WERI-Rb-1 (cell line): ENCODE results near the gene RPL10A.

ENCODE experiments used
- DNase-seq: peaks from one replicate; pipeline ENCODE4 v3.0.0-alpha.2; 2020
- H3K27ac ChIP-seq: fragments of 250-450 bp; sonication (Bioruptor Pico); 2 replicates; pipeline ENCODE4 v1.5.1; 2020; ENCODE audit warnings: mild to moderate bottlenecking, moderate library complexity
- H3K27me3 ChIP-seq: fragments of 250-450 bp; sonication (Bioruptor Pico); 2 replicates; pipeline ENCODE4 v1.5.1; 2021; ENCODE audit warnings: mild to moderate bottlenecking, low read depth, moderate library complexity; ENCODE audit not compliant: insufficient read depth, severe bottlenecking
- H3K36me3 ChIP-seq: fragments of 250-450 bp; sonication (Bioruptor Pico); 2 replicates; pipeline ENCODE4 v1.5.1; 2020; ENCODE audit warnings: mild to moderate bottlenecking, moderate library complexity
- H3K4me3 ChIP-seq: 2 replicates; pipeline ENCODE4 v1.5.1; 2011; ENCODE audit warnings: low read depth, mild to moderate bottlenecking, control low read depth, low read length
- H3K9me3 ChIP-seq: fragments of 250-450 bp; sonication (Bioruptor Pico); 2 replicates; pipeline ENCODE4 v1.5.1; 2021; ENCODE audit warnings: mild to moderate bottlenecking, moderate library complexity; ENCODE audit not compliant: severe bottlenecking
- TF ChIP-seq, protein P1 (sequence below): IDR thresholded peaks from 2 replicates; pipeline ENCODE4 v1.5.1; 2011; ENCODE audit warnings: low read depth, mild to moderate bottlenecking, control low read depth, inconsistent platforms, low read length

The RPL10A gene

DNA sequence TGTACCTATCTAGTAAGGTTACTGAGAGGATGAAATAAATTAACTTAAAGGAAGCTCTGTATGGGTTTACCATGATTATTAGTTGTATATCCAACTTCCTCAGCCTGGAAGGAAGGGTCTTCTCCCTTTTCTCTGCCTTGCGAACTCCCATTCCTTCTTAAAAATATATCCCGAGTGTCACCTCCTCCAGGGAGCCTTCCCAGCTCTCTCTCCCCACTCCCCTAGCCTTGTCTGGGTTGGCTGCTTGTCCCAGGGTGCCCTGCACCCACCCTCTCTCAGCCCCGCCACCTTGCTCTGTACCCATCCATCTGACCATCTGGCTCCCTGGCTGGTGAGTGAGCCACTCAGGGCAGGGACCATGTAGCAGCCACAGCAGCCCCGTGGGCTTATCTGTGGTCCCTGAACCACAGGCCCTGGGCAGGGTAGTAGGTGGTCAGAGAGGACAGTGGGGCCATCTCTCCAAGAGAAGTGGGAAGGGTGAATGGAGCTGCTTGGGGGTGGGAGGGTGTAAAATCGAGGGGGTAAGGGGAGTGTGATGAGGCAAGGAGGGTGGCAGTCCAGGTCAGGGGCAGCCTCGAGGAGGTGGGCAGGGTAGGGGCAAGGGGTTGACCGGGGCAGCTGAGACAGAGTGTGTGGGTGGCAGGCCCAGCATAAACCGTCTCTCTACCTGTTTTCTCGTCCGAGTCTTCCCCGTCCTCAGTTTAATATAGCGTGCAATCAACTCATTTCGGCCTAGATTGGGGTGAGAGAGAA is 15.9 kb downstream of the RPL10A start:
- TF ChIP-seq, protein P1, sequence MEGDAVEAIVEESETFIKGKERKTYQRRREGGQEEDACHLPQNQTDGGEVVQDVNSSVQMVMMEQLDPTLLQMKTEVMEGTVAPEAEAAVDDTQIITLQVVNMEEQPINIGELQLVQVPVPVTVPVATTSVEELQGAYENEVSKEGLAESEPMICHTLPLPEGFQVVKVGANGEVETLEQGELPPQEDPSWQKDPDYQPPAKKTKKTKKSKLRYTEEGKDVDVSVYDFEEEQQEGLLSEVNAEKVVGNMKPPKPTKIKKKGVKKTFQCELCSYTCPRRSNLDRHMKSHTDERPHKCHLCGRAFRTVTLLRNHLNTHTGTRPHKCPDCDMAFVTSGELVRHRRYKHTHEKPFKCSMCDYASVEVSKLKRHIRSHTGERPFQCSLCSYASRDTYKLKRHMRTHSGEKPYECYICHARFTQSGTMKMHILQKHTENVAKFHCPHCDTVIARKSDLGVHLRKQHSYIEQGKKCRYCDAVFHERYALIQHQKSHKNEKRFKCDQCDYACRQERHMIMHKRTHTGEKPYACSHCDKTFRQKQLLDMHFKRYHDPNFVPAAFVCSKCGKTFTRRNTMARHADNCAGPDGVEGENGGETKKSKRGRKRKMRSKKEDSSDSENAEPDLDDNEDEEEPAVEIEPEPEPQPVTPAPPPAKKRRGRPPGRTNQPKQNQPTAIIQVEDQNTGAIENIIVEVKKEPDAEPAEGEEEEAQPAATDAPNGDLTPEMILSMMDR: no peak
- Histone ChIP-seq H3K27me3 (no peaks in the 10 kb centered on the region), H3K4me3 (no peak overlapping the region), H3K27ac (peak overlapping the region; percentile 78), H3K36me3 (peaks cover 56% of the 10 kb centered on the region), H3K9me3 (no peaks in the 10 kb centered on the region)
- no peak for DNase-seq

DNA sequence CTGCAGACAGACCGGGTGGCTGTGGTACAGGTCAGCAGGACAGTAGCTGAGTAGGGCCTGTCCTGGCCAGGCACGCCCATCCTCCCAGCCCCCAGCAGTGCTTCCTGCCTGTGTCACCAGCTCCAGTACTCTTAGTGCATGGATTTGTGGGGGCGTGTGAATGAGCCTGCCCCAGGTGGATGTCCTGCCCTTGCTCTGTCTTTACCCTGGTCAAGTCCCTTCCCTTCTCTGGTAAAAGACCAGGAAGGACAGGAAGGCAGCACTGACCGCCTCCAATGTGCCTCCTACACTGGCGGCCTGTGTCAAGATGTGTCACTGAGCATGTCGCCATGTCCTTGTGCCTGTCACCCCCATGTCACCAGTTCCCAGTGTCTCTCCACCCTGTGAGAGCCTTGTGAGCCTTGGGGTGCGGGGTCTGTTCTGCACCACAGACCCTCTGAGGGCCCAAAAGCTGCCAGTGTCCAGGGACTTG is 16.8 kb downstream of the RPL10A start:
- H3K27me3 ChIP-seq: no peaks in the 10 kb centered on the region
- TF ChIP-seq, protein P1: no peak
- peak overlapping the region; percentile 78 for H3K27ac ChIP-seq
- H3K4me3 ChIP-seq: no peak overlapping the region
- H3K9me3 ChIP-seq: no peaks in the 10 kb centered on the region
- no peak for DNase-seq
- H3K36me3 ChIP-seq: peaks cover 48% of the 10 kb centered on the region

DNA sequence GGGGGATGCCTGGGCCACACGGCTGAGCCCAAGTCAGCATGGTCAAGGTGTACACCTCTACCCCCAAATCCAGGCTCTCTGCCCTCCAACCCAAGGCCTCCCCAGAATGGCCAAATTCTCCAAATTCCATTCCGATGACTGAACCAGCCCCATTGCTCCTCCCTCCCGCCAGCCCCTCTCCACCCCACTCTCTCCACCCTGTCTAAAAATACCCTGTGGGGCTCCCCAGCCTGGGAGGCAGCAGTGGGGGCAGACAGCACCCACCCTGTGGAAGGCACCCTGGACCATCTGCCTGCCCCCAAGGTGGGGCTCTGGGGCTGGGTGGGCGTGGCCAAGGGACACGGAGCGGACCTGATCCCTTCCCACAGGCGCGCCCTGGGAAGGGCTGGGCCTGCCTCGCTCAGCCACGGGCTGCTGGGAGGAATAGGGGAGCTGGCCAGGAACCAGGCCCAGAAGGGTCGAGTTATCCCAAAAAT is 17.2 kb downstream of the RPL10A start:
- DNase-seq: peak; percentile 83
- H3K9me3 ChIP-seq: no peaks in the 10 kb centered on the region
- H3K36me3 ChIP-seq: peaks cover 45% of the 10 kb centered on the region
- H3K27ac ChIP-seq: peak overlapping the region; percentile 78
- no peaks in the 10 kb centered on the region for H3K27me3 ChIP-seq
- TF ChIP-seq, protein P1: no peak
- no peak overlapping the region for H3K4me3 ChIP-seq

DNA sequence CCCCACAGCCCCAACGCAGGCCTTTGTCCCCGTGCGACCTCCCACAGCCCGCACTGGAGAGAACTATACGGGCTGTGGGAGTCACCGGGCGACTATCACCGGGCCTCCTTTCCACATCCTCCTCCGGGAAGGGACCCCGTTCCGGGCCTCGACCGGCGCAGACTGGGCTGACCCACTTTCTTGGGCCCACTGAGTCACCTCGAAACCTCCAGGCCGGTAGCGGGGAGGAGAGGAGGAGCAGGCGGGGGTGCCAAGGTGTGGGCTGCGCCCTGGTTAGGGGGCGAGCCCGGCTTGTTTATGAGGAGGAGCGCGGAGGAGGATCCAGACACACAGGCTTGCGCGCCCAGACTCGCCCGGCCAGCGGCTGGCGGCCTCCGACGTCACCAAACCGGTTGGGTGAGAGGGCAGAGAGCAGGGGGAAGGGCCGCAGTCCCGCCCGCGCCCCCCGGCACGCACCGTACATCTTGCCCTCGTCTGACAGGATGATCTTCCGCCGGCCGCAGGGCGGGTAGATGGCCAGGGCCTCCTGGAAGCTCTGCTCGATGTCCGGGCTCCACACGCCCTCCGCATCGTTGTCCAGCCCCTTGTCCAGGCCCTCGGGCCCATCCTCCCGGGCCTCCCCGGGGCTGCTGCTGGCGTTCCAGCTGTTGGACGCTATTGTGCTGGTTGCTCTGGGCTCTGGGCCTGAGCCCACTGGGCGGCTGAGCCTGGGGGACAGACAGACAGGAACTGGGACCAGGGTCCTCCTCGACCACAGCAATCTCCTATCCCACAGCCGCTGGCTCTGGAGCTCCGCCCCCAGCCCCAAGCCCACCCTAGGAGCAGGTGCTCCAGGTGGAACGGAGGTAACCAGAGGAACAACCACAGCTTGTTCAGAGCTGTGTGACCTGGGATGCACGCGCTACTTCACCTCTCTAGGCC is 18.1 kb downstream of the RPL10A start:
- TF ChIP-seq, protein P1: no peak
- Histone ChIP-seq H3K36me3 (peaks cover 45% of the 10 kb centered on the region), H3K4me3 (no peak overlapping the region), H3K27ac (peak overlapping the region; percentile 78), H3K9me3 (no peaks in the 10 kb centered on the region), H3K27me3 (no peaks in the 10 kb centered on the region)
- peak; percentile 75 for DNase-seq

DNA sequence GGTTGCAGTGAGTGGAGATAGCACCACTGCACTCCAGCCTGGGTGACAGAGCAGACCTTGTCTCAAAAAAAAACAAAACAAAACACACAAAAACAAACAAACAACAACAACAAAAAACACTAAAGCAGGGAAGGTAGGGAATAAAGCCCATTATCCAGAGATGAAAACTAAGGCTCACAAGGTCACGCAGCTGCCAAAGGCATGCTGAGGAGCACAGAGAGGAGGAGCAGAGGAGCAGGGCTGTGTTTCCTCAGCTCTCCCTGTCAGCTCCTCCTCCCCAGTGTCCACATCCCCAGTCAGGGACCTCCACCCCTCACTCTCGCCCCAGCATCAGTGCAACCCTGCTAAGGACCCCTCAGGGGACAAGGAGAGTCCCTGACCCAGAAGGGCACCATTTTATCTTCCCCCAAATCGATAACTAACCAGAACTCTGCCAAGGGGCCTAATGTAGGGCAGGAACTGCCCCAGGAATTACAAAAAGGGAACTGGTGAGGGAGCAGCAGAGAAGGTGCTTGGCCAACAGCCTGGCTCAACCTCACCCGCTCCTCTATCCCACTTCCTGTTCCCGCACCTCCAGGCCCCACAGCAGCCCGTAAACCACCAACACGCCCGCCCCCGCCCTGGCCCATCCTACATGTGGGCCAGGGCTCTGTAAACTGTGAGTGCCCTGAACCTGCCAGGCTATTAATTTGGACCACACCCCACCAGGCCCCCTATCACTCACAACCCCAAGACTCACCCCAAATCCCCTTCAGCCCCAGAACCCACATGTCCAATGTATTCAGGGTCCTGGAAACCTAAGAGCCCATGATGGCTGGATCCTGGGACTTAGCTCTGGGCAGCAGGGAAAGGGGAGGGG is 19.7 kb downstream of the RPL10A start:
- H3K9me3 ChIP-seq: no peaks in the 10 kb centered on the region
- no peak for DNase-seq
- TF ChIP-seq, protein P1: no peak
- H3K36me3 ChIP-seq: peaks cover 32% of the 10 kb centered on the region
- no peak overlapping the region for H3K4me3 ChIP-seq
- peak overlapping the region; percentile 98 for H3K27ac ChIP-seq
- H3K27me3 ChIP-seq: no peaks in the 10 kb centered on the region
